Common myeloid progenitor, CD34-positive (primary cell): ENCODE results near the gene SYMPK.
A peak's percentile ranks its signal among the peaks of the same experiment; 100 is the strongest.

Experiments used
- CTCF ChIA-PET: fragments of 350-600 bp; sonication (Branson Sonifier 250); formaldehyde crosslinking; loops from one replicate; lab custom pipeline; 2021; ENCODE audit warnings: antibody characterized with exemption; lab: Charles Lee
- POLR2A ChIA-PET: fragments of 350-600 bp; sonication (Branson Sonifier 250); formaldehyde crosslinking; loops from one replicate; lab custom pipeline; 2021; ENCODE audit warnings: antibody characterized with exemption; lab: Charles Lee
- DNase-seq, 3 donors: peaks; one replicate each; pipeline versions ENCODE4 v3.0.0 to v3.0.0-alpha.2; 2013
- H3K27ac ChIP-seq, 2 experiments: 1 replicate in 1 of 2; 2 replicates in 1 of 2; pipeline ENCODE4 v1.7.0; 2013; ENCODE audit warnings: inconsistent platforms in 2 of 2, low read length in 2 of 2, mild to moderate bottlenecking in 2 of 2, low read depth in 1 of 2, moderate library complexity in 1 of 2; ENCODE audit not compliant: severe bottlenecking in 2 of 2, insufficient read depth in 1 of 2, poor library complexity in 1 of 2
- H3K27me3 ChIP-seq, 5 experiments: replicated peaks in 2 of 5; 1 replicate in 3 of 5; 2 replicates in 2 of 5; pipeline versions ENCODE4 v1.6.1 to v1.7.0; 2013; ENCODE audit warnings: low read length in 4 of 5, mild to moderate bottlenecking in 2 of 5, moderate library complexity in 2 of 5, inconsistent platforms in 1 of 5; ENCODE audit not compliant: insufficient read depth in 5 of 5, control insufficient read depth in 4 of 5
- H3K36me3 ChIP-seq, 4 experiments: 1 replicate in 2 of 4; 2 replicates in 2 of 4; pipeline versions ENCODE4 v1.6.1 to v1.7.0; 2013; ENCODE audit warnings: low read length in 3 of 4, control low read depth in 1 of 4, mild to moderate bottlenecking in 1 of 4; ENCODE audit not compliant: control insufficient read depth in 4 of 4, insufficient read depth in 4 of 4
- H3K4me1 ChIP-seq, 4 experiments: 1 replicate in 3 of 4; 2 replicates in 1 of 4; pipeline versions ENCODE4 v1.6.1 to v1.7.1; 2013; ENCODE audit warnings: low read length in 3 of 4, mild to moderate bottlenecking in 3 of 4, control low read depth in 1 of 4, inconsistent platforms in 1 of 4, moderate library complexity in 1 of 4; ENCODE audit not compliant: control insufficient read depth in 4 of 4, insufficient read depth in 4 of 4; ENCODE audit errors: control extremely low read depth in 1 of 4
- H3K4me3 ChIP-seq, 7 experiments: 1 replicate in 4 of 7; 2 replicates in 3 of 7; pipeline versions ENCODE4 v1.5.1 to v1.7.0; 2013; ENCODE audit warnings: mild to moderate bottlenecking in 7 of 7, low read length in 6 of 7, moderate library complexity in 6 of 7, inconsistent platforms in 2 of 7, low read depth in 2 of 7, control low read depth in 1 of 7; ENCODE audit not compliant: insufficient read depth in 4 of 7, control insufficient read depth in 1 of 7; ENCODE audit errors: extremely low read depth in 1 of 7
- H3K9me3 ChIP-seq, 5 experiments: 1 replicate in 4 of 5; 2 replicates in 1 of 5; pipeline versions ENCODE4 v1.6.1 to v1.7.1; 2013; ENCODE audit warnings: low read length in 4 of 5, mild to moderate bottlenecking in 2 of 5, inconsistent platforms in 1 of 5, low read depth in 1 of 5, moderate library complexity in 1 of 5; ENCODE audit not compliant: control insufficient read depth in 4 of 5, insufficient read depth in 2 of 5; ENCODE audit errors: control extremely low read depth in 1 of 5
- WGBS: methylation state at CpG from one replicate; pipeline ENCODE4 v1.1.5; 2013; ENCODE audit not compliant: insufficient coverage; 5-methylcytosine and 5-hydroxymethylcytosine counted together

Gene SYMPK

GRCh38 chr19:45812297-45812696, 50.6 kb downstream of the SYMPK start:
- DNase-seq: no peak
- Histone ChIP-seq H3K27me3 (no peaks in the 10 kb centered on the region), H3K9me3 (no peaks in the 10 kb centered on the region), H3K4me1 (peaks cover 4 to 43% (median 40%) of the 10 kb centered on the region in 4 experiments), H3K36me3 (peaks cover 0 to 6% (median 1%) of the 10 kb centered on the region in 4 experiments), H3K4me3 (no peak overlapping the region), H3K27ac (no peak overlapping the region)
- 98% methylated on average over 6 of the region's 6 CpGs for WGBS
- CTCF ChIA-PET: interaction anchor here (8.1 kb wide), 1 partner anchor 15 kb away, joined by 52 read pairs; no protein-coding TSS in a partner anchor
- POLR2A ChIA-PET: no interaction called here

DNA sequence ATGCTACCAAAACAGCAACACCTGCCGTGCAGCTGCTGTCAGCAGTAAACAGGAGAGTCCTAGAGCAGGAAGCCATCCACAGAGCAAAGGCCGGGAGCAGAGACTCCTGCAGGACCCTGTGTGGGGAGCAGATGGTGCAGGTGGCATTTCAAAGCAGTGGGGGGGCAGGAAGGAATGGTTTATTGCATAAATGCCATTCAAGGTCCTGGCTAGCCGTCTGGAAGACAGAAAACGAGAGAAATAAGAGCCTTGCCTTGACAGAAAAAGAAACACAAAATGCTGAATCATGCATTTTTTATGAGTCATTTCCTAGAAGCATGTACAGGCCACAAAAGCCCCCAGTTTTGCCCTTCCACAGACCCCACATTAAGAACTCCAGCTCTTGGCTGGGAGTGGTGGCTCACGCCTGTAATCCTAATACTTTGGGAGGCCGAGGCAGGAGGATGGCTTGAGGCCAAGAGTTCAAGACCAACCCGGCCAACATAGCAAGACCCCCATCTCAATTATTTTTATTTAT, 53.2 kb downstream of the SYMPK start:
- Histone ChIP-seq H3K4me3 (peak overlapping the region in 4 of 7 experiments; percentile 23 to 61 (median 46)), H3K27ac (peak overlapping the region in 1 of 2 experiments; percentile 81), H3K9me3 (no peaks in the 10 kb centered on the region), H3K36me3 (peaks cover 0 to 4% (median 1%) of the 10 kb centered on the region in 4 experiments), H3K27me3 (peaks cover 0 to 2% (median 0%) of the 10 kb centered on the region in 5 experiments), H3K4me1 (peaks cover 4 to 25% (median 22%) of the 10 kb centered on the region in 4 experiments)
- DNase-seq: peak; percentile 89 to 97 (median 95)
- ChIA-PET POLR2A (interaction anchor here (0.6 kb wide), 2 partner anchors 80 to 92 kb away, joined by 3 to 5 read pairs; no protein-coding TSS in a partner anchor), CTCF (interaction anchor here (1.0 to 8.1 kb wide), 2 partner anchors 12 to 106 kb away, joined by 4 to 52 read pairs; no protein-coding TSS in a partner anchor)
- WGBS: 0% methylated on average over 5 of the region's 7 CpGs

DNA sequence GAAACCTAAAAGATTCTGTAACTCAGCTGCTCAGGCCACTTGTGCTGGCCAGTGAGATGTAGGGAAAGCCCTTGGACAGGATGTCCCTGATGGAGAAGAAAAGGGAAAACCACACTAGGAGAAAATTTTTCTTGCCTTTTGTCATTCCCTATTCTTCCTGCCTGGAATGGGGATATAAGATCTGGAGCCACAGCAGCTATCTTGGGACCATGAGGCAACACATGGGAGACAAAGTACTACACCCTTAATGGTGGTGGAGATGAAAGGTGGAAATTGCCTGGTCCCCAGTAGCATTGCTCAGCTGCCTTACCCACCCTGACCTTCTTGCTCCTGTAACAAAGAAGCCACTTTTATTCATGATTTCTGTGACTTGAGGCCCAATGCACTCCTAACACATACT, 57.2 kb downstream of the SYMPK start:
- H3K4me1 ChIP-seq: peaks cover 4 to 21% (median 19%) of the 10 kb centered on the region in 4 experiments
- no peak overlapping the region for H3K4me3 ChIP-seq
- no peak overlapping the region for H3K27ac ChIP-seq
- ChIA-PET POLR2A (no interaction called here), CTCF (interaction anchor here (1.5 to 2.3 kb wide), 3 partner anchors 12 to 36 kb away, joined by 3 to 5 read pairs (median 4); partner anchors contain the start of gene SIX5)
- H3K27me3 ChIP-seq: peaks cover 0 to 11% (median 9%) of the 10 kb centered on the region in 5 experiments
- DNase-seq: no peak
- H3K36me3 ChIP-seq: no peaks in the 10 kb centered on the region
- H3K9me3 ChIP-seq: no peaks in the 10 kb centered on the region

GRCh38 chr19:45804959-45805230, 58.1 kb downstream of the SYMPK start:
- peaks cover 4 to 19% (median 13%) of the 10 kb centered on the region in 4 experiments for H3K4me1 ChIP-seq
- WGBS: 95% methylated on average over 6 of the region's 8 CpGs
- POLR2A ChIA-PET: interaction anchor here (0.6 kb wide), 1 partner anchor 11 kb away, joined by 3 read pairs; no protein-coding TSS in a partner anchor
- H3K4me3 ChIP-seq: no peak overlapping the region
- peaks cover 0 to 14% (median 9%) of the 10 kb centered on the region in 5 experiments for H3K27me3 ChIP-seq
- CTCF ChIA-PET: interaction anchor here (1.0 to 2.9 kb wide), 5 partner anchors 9 to 33 kb away, joined by 3 to 9 read pairs (median 5); partner anchors contain the start of gene RSPH6A
- no peaks in the 10 kb centered on the region for H3K36me3 ChIP-seq
- no peak overlapping the region for H3K27ac ChIP-seq
- H3K9me3 ChIP-seq: no peaks in the 10 kb centered on the region
- no peak for DNase-seq

DNA sequence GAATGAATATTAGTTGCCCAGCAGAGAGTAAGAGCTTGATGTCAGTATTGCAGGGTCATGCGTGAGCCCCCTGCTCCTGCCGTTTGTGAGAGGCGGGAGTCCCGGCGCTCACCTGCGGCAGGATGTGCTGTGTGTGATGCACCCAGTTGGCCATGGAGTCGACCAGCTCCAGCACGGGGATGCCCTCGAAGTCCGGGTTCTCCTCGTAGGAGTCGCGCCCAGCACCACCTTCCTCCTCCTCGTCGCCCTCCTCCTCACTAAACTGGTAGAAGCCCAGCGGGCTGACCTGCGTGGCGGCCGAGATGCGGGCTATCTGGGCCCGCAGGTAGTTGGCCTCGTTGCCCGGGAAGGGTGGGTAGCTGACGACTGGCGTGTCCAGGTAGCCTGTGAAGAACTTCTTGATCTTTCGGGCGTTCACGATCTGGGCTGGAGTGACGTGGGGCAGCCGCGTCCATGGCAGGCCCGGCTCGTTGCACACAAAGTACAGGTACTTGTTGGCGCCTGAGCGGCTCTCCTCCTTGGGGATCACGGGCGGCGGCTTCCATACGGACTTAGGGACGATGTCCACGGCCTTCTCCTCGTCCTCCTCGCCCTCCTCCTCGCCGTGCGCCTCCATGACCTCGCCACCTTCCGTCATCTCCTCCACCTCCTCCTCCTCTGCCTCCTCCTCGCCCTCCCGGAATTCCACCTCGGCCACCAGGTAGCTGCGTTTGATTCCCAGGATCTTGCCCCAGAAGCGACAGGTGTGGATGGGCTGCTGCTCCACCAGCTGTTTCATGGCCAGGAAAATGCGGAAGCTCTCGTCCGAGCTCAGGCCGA, 58.6 kb downstream of the SYMPK start:
- H3K27me3 ChIP-seq: peaks cover 0 to 17% (median 9%) of the 10 kb centered on the region in 5 experiments
- no peak overlapping the region for H3K4me3 ChIP-seq
- WGBS: 98% methylated on average over 45 of the region's 57 CpGs
- peaks cover 0 to 14% (median 8%) of the 10 kb centered on the region in 4 experiments for H3K4me1 ChIP-seq
- no peaks in the 10 kb centered on the region for H3K36me3 ChIP-seq
- no peaks in the 10 kb centered on the region for H3K9me3 ChIP-seq
- POLR2A ChIA-PET: interaction anchor here (0.6 kb wide), 1 partner anchor 11 kb away, joined by 3 read pairs; no protein-coding TSS in a partner anchor
- no peak overlapping the region for H3K27ac ChIP-seq
- CTCF ChIA-PET: interaction anchor here (1.0 to 2.9 kb wide), 4 partner anchors 8 to 33 kb away, joined by 3 to 9 read pairs (median 4); partner anchors contain the start of gene RSPH6A
- DNase-seq: no peak

DNA sequence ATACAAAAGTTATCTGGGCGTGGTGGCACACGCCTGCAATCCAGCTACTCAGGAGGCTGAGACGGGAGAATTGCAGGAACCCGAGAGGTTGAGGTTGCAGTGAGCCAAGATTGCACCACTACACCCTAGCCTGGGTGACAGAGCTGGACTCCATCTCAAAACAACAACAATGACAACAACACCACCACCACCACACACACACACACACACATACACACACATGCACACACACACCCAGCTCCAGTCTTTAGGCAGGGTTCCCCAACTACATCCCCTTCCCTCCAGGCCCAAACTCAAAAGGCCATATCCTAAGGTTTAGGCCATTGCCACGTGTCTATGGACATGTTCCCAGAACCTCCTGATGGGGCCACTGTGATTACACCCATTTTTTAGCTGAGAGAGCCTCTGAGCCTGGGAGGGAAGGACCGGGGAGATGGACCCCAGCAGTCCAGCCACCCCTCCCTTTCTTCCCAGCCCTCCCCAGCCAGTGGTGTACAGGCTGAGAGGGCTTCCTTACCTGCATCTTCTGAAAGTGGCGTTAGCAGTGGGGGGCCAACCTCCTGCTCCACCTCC, 61.3 kb downstream of the SYMPK start:
- 80% methylated on average over 2 of the region's 7 CpGs for WGBS
- no peak for DNase-seq
- ChIA-PET POLR2A (no interaction called here), CTCF (interaction anchor here (0.7 to 2.9 kb wide), 5 partner anchors 10 to 33 kb away, joined by 3 to 9 read pairs (median 4); partner anchors contain the start of genes DMPK and SIX5)
- Histone ChIP-seq H3K36me3 (no peaks in the 10 kb centered on the region), H3K9me3 (no peaks in the 10 kb centered on the region), H3K27me3 (peaks cover 0 to 29% (median 11%) of the 10 kb centered on the region in 5 experiments), H3K27ac (no peak overlapping the region), H3K4me3 (no peak overlapping the region), H3K4me1 (peaks cover 0 to 13% (median 4%) of the 10 kb centered on the region in 4 experiments)
